ENCODE data around the gene SAPCD1. TPM values are rescaled to one million over a fixed set of nuclear protein-coding genes. Genes with fewer than 3 reads are reported as not detected.

SAPCD1 gene
- total and polyA plus RNA-seq, 10 of the 15 experiments (the other 5 are each of a cell fraction or from before 2014, with no cell fraction given) = 1.6 to 13.0 (median 5.4) TPM

- Histone ChIP-seq H2AFZ (ENCODE audit: control insufficient read depth, low read depth, low read length) (no peak within 1 kb of the TSS; the same call in 1 of the 2 replicates), H3K79me2 (ENCODE audit: control insufficient read depth, insufficient read depth, low read length) (no peaks in the 10 kb centered on the region), H3K36me3 (ENCODE audit: control insufficient read depth in 2 of 2, insufficient read depth in 2 of 2, low read length in 1 of 2) (peaks cover 0 to 34% of the 10 kb centered on the region in 2 experiments; a peak in 3 of 4 replicates), H3K4me1 (ENCODE audit: control insufficient read depth, insufficient read depth, low read length) (peaks cover 18% of the 10 kb centered on the region), H3K27me3 (replicated peaks in 1 of 2; ENCODE audit: control insufficient read depth in 2 of 2, insufficient read depth in 2 of 2, low read length in 1 of 2) (no peaks in the 10 kb centered on the region), H3K27ac (ENCODE audit: control insufficient read depth, insufficient read depth) (peak within 1 kb of the TSS; percentile 37; the same call in 1 of the 2 replicates), H3K4me2 (ENCODE audit: control insufficient read depth, insufficient read depth) (peak within 1 kb of the TSS; percentile 62), H3K4me3 (no peak within 1 kb of the TSS), H4K20me1 (ENCODE audit: control insufficient read depth, insufficient read depth) (no peaks in the 10 kb centered on the region), H3K9ac (ENCODE audit: control insufficient read depth, insufficient read depth, low read length) (0 out of 2 replicates have a peak within 1 kb of the TSS, but pooled peaks have one; percentile 15), H3K9me3 (replicated peaks; ENCODE audit: control insufficient read depth, insufficient read depth, low read length) (no peaks in the 10 kb centered on the region)
- ATAC-seq = peak; percentile 95
- DNase-seq (ENCODE audit: low read depth, low spot score) = peak; percentile 70
- intact Hi-C loops (cut with micrococcal nuclease; ENCODE audit: unreplicated experiment) = loop anchor here (1.0 to 10.0 kb wide), 2 partner anchors 12 to 48 kb away; partner anchors contain the start of gene HSPA1B
- CTCF ChIA-PET = interaction anchor here (1.9 to 4.1 kb wide), 3 partner anchors 12 to 18 kb away, joined by 6 to 12 read pairs (median 8); partner anchors contain the start of gene VARS1
- in situ Hi-C loops (cut with MboI) = no loop called here
- 12% methylated on average over 15 of the region's 15 CpGs for WGBS (ENCODE audit: insufficient coverage, insufficient replicate concordance, low lambda C conversion rate, missing lambda C conversion rate)
- FAIRE-seq = peak; percentile 94
- POLR2A ChIA-PET = interaction anchor here (1.0 to 3.2 kb wide), 10 partner anchors 10 to 113 kb away, joined by 3 to 12 read pairs (median 6); partner anchors contain the start of genes HSPA1A, HSPA1L, LSM2 and VARS1
- SMC1A ChIA-PET (ENCODE audit: uncharacterized antibody, unreplicated experiment) = interaction anchor here (1.1 to 1.2 kb wide), 4 partner anchors 9 to 82 kb away, joined by 3 to 6 read pairs (median 4); partner anchors contain the start of gene VARS1
- BruUV-seq (replicated peaks) = no TSS peak
- RAD21 ChIA-PET (ENCODE audit: unreplicated experiment) = interaction anchor here (0.8 to 2.1 kb wide), 4 partner anchors 14 to 53 kb away, joined by 3 to 8 read pairs (median 6); partner anchors contain the start of gene VARS1
- peak; percentile 72 for TF ChIP-seq BCL11A (IDR thresholded peaks at IDR 0.05; ENCODE audit: low read depth, low read length)
- TF ChIP-seq ASH2L (IDR thresholded peaks at IDR 0.05; ENCODE audit: borderline replicate concordance, low read depth) = no peak
- TF ChIP-seq MTA2 (IDR thresholded peaks at IDR 0.05; ENCODE audit: low read depth) = peak; percentile 75; the same call in 1 of the 2 replicates
- TF ChIP-seq WRNIP1 (IDR thresholded peaks at IDR 0.05; ENCODE audit: borderline replicate concordance, low read depth, low read length) = no peak
- TF ChIP-seq GATAD2B (conservative IDR thresholded peaks at IDR 0.05; ENCODE audit: low read depth) = peak; percentile 73
- no peak for TF ChIP-seq ELK1 (IDR thresholded peaks at IDR 0.05; ENCODE audit: low read depth, low read length)
- no peak for TF ChIP-seq RCOR1 (conservative IDR thresholded peaks at IDR 0.05; ENCODE audit: low read depth, low read length)
- peak; percentile 56; the same call in 1 of the 2 replicates for TF ChIP-seq SMAD5 (IDR thresholded peaks at IDR 0.05; ENCODE audit: low read depth)
- TF ChIP-seq SIN3A (IDR thresholded peaks at IDR 0.05; ENCODE audit: low read depth, low read length) = no peak
- no peak for TF ChIP-seq NFYB (IDR thresholded peaks at IDR 0.05; ENCODE audit: insufficient read depth, low read depth, low read length)
- peak; percentile 72 for TF ChIP-seq MEF2B (IDR thresholded peaks at IDR 0.05; ENCODE audit: partially characterized antibody, poor library complexity, severe bottlenecking)
- no peak for TF ChIP-seq CBX3 (IDR thresholded peaks at IDR 0.05; ENCODE audit: borderline replicate concordance, low read depth)
- TF ChIP-seq NFIC (IDR thresholded peaks at IDR 0.05; ENCODE audit: low read depth, low read length) = peak; percentile 69; the same call in 1 of the 2 replicates
- TF ChIP-seq KLF5 (IDR thresholded peaks at IDR 0.05; ENCODE audit: partially characterized antibody) = no peak
- TF ChIP-seq TCF12 (IDR thresholded peaks at IDR 0.05; ENCODE audit: low read depth, low read length) = peak; percentile 61; the same call in 1 of the 2 replicates
- no peak for TF ChIP-seq ZZZ3 (IDR thresholded peaks at IDR 0.05; ENCODE audit: control insufficient read depth, insufficient read length, low read depth)
- no peak for TF ChIP-seq CHD4 (IDR thresholded peaks at IDR 0.05)
- TF ChIP-seq, protein P1, sequence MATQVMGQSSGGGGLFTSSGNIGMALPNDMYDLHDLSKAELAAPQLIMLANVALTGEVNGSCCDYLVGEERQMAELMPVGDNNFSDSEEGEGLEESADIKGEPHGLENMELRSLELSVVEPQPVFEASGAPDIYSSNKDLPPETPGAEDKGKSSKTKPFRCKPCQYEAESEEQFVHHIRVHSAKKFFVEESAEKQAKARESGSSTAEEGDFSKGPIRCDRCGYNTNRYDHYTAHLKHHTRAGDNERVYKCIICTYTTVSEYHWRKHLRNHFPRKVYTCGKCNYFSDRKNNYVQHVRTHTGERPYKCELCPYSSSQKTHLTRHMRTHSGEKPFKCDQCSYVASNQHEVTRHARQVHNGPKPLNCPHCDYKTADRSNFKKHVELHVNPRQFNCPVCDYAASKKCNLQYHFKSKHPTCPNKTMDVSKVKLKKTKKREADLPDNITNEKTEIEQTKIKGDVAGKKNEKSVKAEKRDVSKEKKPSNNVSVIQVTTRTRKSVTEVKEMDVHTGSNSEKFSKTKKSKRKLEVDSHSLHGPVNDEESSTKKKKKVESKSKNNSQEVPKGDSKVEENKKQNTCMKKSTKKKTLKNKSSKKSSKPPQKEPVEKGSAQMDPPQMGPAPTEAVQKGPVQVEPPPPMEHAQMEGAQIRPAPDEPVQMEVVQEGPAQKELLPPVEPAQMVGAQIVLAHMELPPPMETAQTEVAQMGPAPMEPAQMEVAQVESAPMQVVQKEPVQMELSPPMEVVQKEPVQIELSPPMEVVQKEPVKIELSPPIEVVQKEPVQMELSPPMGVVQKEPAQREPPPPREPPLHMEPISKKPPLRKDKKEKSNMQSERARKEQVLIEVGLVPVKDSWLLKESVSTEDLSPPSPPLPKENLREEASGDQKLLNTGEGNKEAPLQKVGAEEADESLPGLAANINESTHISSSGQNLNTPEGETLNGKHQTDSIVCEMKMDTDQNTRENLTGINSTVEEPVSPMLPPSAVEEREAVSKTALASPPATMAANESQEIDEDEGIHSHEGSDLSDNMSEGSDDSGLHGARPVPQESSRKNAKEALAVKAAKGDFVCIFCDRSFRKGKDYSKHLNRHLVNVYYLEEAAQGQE (IDR thresholded peaks at IDR 0.05; ENCODE audit: low read depth, low read length) = no peak
Observed at GRCh38 chr6:31776989-31777666, 14.7 kb downstream of the SAPCD1 start, which contains the start of gene VWA7. VWA7 (minus strand) TSS chr6:31777328; CDS start chr6:31776779, 549 bp downstream.

Data from GM12878 (cell line).